Stimulated activated CD8-positive, alpha-beta memory T cell treated with anti-CD3 and anti-CD28 coated beads, Interleukin-12 subunit alpha, Interleukin-12 subunit beta, amount 100 ng/mL, for 1 hour (primary cell): ENCODE data around the gene HEBP1.

Experiments
- DNase-seq: peaks from one replicate; pipeline ENCODE4 v3.0.0-alpha.2; 2020; ENCODE audit warnings: low read depth

The HEBP1 gene

DNA sequence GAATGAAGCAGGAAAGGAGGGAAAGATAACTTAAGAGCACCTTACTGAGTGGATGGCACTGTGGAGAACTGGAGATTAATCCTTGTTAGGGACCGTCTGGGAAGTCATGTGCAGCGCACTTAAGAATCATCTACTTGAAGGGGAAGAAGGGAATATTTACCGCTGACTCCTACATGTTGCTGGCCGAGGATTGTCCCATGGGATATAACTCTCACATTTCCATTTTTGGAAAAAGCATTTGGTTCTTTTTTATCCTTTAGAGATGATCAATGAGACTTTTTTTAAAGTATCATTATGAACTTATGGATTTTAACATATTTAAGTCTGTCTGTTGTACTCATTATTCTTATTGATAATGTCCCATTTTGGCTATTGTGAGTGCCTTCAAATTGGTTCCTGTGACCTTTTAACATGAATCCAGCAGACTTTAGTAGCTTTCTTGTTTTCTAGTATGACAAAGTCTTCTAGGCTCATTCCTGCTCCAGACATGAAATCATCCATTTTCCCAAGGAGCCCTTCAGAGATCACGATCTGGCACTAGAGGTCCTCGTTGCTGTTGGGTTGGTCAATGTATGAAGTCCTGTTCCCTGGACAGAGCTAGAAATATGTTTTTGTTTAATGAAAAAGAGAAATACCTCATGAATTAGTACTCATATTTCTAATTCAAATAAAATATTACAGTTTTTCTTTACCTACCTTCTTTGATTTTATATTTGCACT is 23.9 kb upstream of the HEBP1 start:
- DNase-seq, result no peak

DNA sequence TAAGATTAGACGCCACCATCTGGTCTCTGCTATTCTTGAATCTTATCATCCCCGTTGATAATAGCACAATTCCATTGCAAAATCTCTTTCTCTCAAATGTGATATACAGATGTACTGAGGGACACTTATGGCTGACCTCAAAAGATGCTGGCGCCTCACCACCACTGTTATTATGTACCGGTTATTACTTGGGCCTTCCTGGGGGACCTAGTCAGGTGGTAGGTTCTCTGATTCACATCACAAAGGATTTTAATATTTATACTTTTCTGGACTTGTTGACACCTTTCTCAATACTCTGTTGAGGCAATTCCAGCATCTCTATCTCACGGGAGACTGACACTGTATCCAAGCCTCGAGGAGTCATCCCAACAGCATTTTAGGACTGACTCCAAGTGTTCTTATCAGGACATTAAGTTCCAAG is 22.8 kb upstream of the HEBP1 start:
- no peak for DNase-seq

DNA sequence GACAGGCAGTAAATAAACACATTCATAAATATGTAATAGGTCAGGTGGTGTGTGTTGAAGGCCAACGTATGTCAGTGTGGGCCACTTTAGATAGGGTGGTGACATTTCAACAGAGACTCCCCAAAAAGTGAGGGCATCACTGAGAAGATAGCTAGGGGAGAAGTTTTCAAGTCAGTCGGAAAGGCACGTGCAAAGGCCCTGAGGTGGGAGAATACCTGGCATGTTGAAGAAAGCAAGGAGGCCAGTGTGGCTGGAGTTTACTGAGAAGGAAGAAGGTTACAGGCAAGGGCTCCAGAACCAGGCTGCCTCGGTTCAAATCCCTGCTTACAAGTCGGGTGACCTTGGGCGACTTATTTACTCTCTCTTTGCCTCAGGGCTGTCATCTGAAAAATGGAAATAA is 11.0 kb upstream of the HEBP1 start:
- no peak for DNase-seq

DNA sequence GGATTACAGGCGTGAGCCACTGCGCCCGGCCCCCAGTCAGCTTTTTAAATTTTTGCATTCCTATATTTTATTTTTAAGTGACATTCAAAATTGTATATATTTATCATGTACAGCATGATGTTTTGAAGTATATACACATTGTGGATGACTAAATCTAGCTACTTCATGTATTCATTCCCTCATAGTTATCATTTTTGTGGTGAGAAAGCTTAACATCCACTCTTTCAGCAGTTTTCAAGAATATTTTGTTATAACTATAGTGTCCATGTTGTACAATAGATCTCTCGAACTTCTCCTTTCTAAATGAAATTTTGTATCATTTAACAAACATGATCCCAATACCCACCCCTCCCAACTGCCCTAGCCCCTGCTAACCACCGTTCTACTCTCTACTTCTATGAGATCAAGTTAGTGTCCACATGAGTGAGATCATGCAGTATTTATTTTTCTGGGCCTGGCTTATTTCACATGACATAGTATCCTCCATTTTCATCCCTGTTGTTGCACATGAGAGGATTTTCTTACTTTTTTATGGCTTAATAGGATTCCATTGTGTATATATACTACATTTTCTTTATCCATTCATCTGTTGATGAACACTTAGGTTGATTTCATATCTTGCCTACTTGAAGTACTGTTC is 8.8 kb upstream of the HEBP1 start:
- no peak for DNase-seq

DNA sequence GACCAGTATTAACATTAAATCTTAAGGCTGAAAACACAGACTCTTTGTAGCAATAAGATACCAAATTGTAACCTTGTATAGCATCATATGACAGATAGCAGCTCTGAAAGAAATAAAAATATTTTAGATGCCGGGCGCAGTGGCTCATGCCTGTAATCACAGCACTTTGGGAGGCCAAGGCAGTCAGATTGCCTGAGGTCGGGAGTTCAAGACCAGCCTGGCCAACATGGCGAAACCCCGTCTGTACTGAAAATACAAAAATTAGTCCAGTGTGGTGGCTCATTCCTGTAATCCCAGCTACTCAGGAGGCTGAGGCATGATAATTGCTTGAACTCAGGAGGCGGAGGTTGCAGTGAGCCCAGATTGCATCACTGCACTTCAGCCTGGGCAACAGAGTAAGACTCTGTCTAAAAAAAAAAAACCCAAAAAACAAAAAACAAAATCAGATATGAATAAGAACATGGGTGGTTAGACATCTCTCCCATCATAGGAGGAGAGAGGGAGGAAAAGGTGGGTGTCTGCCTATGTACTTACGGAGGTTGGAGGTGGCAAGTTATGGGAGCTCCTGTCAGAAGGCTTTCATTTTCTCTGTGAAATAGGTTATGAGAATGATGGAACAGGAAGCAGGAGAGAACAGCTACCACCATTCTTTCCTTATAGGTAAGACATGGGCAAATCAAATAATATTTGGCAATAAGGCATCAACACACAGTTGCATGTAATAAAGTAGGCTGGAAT is 7.6 kb upstream of the HEBP1 start:
- no peak for DNase-seq

DNA sequence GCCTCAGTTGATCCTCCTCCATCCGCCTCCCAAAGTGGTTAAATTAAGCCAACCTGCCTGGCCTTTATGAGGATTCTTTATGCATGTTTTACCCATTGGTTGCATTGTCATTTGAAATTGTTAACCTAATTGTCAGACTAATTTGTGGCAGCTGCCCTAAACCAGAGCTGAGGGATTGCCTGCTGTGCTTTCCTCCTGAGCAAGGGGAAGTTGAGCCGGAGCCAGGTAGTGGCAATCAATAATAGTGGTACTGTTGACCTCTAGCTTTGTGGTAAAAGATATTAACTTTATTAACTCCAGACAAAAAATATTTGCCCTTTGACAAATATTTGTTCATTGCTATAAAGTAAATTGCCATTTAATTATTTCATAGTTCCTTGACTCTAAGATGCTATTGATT is 5.6 kb upstream of the HEBP1 start:
- DNase-seq, result no peak

DNA sequence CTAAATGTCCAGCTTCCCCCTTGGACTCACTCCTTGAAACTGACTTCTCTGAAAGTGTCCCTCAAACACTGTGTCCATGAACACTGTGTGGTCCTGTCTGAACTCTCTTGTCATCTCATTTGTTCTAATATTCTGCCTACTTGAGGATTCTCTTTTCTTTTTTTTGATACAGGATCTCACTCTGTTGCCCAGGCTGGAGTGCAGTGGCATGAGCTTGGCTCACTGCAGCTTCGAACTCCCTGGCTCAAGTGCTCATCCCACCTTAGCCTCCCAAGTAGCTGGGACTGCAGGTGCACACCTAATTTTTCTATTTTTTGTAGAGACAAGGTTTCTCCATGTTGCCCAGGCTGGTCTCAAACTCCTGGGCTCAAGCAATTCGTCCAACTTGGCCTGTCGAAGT is 4.9 kb upstream of the HEBP1 start:
- no peak for DNase-seq

DNA sequence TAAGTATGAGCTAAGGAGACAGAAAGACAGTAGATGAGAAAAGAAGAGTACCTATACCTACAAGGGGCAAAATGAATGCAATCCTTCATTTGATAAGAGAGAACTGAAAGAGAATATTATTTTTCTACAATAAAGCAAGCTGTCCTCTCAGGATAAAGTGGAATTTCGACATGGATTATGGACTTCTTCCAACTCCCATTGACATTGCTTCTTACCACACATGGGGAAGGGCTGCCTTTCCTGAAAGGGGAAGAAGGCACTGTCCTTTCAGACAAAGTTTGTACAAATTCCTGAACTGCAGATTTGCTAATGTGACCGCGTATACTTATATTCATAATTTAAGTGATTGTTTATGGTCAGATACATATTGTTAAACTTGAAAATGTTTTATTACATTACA is 4.3 kb upstream of the HEBP1 start:
- DNase-seq, result no peak

DNA sequence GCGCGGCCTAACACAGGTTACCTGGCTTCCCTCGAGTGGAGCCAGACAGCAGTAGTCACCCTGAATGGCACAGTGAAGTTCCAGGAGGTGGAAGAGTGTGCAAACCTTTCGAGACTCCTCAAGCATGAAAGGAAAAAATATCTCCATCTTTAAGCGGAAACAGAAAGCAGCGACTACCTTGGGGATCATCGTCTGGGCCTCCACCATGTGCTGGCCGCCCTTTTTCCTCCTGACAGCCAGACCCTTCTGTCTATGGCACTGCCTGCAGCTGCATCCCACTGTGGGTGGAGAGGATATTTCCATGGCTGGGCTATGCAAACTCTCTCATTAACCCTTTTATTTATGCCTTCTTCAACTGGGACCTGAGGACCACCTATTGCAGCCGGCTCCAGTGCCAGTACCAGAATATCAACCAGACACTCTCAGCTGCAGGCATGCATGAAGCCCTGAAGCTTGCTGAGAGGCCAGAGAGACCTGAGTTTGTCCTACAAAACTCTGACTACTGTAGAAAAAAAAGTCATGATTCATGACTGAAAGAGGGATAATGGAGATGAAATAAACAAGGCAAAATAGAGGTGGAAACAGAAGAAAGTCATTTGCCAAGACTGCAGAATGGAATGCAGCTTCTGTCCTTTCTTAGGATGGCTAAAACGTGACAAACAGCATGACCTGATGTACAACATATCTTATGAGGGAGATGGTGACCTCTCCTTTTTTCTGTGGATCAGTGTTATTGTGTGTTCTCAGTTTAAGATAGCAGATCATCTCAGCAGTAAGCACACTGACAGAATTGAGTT is 2.4 kb upstream of the HEBP1 start:
- DNase-seq, result no peak

DNA sequence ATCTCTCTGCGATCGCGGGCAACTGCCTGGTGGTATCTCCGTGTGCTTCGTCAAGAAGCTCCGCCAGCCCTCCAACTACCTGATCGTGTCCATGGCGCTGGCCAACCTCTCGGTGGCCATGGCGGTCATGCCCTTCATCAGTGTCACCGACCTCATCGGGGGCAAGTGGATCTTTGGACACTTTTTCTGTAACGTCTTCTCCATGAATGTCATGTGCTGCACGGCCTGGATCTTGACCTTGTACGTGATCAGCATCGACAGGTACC is 1.6 kb upstream of the HEBP1 start:
- DNase-seq, result no peak

DNA sequence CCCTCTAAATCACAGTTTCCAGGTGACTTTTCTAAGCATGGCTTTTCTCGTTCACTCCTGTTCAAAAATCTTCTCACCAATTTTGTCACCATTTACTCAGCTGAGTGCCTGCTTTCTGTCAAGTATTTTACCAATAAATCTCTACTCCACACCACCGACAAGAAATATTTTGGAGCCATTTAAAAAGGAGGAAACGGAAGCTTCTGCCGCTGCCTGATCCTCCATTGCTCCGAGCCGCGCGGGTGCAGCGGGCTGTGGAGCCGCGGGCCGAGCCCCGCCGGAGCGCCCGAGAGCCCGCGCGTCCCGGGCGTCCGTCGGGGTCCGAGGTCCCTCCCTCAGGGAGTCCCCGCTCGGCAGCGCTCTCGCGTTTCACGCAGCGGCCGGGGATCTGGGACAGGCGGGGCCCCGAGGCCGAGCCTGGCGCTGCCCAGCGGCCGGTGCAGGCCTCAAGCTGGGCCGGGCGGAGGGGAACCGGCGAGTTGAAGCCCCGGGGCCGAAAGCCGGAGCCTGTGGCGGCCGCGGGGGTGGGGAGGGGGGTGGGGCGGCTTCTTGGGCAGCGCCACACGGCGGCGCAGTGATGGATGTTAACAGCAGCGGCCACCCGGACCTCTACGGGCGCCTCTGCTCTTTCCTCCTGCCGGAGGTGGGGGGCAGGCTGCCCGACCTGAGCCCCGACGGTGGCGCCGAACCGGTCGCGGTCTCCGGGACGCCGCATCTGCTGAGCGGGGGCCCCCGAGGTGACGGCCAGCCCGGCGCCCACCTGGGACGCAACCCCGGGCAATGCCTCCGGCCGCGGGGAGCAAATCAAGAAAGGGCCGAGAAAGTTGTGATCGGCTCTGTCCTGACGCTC is 1.1 kb upstream of the HEBP1 start:
- DNase-seq, result no peak

DNA sequence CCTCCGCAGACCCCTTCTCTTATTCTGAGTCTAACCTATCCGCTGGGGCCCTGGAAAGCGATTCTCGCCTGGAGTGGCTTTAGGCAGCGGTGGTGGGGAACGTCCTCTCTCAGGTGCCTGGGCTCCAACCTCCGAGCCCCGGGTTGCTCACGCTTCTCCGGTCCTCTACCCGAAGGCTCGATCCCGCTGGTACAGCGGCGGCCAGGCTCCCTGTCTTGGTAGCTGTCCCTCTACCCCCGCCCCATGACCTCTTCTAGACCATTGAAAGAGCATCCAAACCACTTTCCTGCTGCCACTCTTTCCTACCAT is 505 bp upstream of the HEBP1 start:
- peak; percentile 2 for DNase-seq

DNA sequence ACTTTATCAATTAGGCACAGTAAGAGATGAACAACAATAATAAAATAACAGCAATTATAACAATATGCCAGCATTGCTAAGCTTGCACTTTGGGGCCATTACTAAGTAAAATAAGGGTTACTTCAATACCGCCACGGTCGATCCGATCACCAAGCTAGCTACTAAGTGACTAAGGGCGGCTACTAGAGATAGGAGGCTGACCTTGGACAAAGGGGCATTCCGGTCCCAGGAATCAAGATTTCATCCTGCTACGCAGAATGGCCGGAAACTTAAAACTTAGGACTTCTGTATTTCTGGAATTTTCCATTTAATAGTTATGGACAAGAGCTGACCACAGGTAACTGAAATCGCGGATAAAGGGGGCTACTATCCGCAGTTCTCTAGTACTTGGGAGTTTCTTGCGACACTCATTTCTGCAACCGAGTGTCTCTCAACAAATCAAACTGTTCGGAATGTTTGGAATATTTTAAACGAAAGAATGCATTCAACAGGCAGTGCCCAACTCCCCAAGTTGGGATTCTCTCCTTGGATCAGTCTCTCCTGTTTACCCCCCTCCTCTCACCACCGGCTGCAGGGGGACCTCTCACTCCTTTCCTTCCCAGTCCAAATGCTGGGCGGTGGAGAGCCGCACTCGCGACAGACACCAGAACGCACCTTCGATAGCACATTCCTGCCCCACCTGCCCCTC is 650 bp downstream of the HEBP1 start:
- peak; percentile 10 for DNase-seq

DNA sequence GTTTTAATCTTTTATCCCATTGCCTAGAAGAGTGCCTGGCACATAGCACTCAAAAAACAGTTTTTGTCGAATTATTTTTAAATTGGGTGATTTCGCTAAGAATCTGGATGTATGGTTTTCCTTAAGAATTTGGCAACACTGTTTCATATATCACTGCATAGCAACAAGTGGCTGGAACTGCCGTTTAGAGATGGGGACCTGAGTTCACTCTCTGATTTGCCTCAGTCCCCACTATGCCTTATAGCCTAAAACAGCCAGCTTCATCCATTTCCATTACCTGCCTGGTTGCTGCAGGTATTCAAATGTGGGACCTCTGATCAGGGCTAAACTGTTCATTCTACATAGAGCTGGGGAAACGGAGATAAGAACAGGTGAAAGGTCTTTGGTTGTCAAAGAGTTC is 1.8 kb downstream of the HEBP1 start:
- DNase-seq, result no peak

DNA sequence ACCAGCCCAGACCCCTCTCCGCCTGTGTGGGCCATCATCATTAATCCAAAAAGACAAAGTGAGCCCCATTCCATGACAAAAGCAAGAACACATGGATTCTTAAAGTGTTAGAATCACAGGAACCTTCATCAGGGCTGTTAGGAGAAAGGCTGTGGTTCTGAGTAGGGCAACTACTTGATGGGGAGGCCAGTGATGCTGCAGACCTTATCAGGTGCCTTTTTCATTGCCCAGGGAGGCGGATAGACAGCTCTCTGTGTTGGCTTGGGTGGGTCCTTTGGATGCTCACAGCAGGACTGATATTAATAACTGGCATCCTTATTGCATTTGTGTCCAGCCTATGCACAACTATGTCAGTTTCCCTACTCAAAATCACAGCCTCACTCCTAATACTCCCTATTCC is 2.3 kb downstream of the HEBP1 start:
- no peak for DNase-seq

DNA sequence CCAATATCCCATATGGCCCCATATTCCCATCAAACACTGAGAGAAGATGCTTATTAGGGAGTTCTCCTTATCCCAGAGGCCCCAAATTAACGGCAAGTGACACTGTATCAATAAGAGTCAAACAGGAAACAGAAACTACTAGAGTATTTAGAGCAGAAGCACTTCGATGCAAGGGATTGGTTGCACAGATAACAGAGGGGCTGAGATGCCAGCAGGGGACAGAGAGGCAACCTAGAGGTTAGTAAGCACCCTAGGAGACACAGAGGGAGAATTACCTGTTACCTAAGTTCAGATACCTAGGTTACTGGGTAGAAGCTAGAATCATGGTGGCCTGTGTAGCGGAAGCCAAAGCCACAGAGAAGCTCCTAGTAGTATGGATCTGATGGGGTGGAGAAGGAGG is 2.9 kb downstream of the HEBP1 start:
- DNase-seq, result no peak

DNA sequence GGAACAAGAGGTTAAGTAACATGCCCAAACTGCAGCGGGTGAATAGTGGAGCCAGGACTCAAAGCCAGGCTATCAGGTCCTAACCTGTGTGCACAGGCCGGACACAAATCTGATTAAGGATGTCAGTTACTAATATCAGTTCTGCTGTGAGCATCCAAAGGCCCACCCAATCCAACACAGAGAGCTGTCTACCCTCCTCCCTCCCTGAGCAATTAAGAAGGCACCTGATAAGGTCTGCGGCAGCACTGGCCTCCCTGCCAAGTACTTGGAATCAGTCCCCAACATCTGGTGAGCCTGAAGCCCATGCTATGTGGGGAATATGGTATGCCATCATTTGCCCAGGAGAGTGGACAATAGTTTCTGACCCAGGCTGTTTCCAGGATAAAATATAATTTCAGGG is 3.9 kb downstream of the HEBP1 start:
- DNase-seq, result no peak

DNA sequence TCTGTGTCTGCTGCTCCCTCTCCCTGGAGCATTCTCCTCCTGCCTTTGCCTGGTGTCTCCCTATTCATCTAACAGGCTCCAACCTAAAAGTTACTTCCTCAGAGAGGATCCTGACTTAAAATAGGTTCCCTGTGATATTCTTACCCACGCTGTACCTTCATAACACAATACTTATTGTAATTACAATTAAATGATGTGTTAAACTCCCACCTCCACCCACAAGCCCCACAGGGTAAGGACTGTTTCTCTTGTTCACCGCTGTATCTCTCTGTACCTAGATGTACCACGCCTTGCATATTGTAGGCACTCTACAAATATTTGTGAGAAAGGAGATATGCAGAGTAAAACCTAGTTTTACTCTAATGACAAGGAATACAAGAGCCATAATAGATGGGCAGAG is 5.0 kb downstream of the HEBP1 start:
- DNase-seq, result no peak

DNA sequence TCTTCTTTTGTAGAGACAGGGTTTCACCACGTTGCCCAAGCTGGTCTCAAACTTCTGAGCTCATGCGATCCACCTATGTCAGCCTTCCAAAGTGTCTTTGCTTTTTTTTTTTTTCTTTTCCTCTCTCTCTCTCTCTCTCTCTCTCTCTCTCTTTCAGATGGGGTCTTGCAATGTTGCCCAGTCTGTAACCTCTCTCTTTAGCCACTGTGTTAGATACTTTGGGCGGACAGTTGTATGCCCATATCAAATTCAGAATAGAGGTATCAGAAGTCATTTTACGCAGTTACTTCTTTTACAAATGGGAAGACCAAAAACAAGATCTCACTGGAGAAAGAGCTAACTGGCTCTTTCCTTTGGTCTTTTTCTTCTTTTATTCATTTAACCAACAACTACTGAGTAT is 6.7 kb downstream of the HEBP1 start:
- DNase-seq, result no peak

DNA sequence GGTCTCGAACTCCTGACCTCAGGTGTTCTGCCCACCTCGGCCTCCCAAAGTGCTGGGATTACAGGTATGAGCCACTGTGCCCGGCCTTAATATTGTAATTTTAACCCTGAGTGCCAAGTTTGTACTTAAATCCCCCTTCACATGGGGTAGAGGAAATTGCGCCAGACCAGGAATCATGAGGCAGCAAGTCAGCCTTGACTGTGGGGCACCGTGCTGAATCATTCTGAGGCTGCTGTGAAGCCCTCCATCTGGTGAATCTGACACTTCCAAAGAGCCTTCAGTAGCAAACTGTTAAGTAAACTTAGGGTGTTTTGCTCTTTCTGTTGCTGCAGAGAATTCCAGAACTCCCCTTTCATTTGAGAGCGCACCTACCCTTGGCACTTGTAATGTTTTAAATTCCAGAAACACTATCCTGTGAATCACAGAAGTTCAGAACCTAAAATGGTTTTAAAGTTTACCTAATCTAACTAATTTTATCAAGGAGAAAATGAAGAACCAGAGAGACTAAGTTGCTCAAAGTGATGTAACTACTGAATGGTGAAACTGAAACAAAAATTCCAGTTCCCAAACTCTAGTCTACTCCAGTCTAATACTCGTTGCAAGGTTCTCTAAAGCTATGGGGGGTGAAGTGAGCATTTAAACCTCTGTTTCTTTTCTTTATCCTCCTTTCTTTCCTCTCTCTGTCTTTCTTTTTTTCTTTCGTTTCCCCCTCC is 7.5 kb downstream of the HEBP1 start:
- DNase-seq, result no peak
